ENCODE results near the gene UBE2N.
"Not testable (repeated sequence)": the region's sequence is repeated elsewhere in the genome, so short reads cannot be mapped to it uniquely, and the experiment has no call there.

Gene UBE2N

DNA sequence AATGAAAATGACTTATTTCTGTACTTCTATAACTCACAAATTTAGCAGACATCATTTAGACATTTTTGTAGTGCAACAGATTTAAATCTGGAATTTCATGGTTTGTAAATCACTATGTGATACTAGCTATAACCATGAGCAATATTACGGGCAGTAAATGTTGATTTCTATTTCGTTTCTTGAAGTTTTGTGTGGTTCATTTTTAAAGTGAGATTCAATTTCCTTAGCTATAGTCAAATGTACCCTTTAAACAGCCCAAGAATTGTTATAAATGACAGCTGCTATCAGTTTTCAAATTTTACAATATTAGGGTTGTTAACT is 33.8 kb downstream of the UBE2N start:
- TF ChIP-seq, protein P1, sequence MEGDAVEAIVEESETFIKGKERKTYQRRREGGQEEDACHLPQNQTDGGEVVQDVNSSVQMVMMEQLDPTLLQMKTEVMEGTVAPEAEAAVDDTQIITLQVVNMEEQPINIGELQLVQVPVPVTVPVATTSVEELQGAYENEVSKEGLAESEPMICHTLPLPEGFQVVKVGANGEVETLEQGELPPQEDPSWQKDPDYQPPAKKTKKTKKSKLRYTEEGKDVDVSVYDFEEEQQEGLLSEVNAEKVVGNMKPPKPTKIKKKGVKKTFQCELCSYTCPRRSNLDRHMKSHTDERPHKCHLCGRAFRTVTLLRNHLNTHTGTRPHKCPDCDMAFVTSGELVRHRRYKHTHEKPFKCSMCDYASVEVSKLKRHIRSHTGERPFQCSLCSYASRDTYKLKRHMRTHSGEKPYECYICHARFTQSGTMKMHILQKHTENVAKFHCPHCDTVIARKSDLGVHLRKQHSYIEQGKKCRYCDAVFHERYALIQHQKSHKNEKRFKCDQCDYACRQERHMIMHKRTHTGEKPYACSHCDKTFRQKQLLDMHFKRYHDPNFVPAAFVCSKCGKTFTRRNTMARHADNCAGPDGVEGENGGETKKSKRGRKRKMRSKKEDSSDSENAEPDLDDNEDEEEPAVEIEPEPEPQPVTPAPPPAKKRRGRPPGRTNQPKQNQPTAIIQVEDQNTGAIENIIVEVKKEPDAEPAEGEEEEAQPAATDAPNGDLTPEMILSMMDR (conservative IDR thresholded peaks at IDR 0.05; ENCODE audit: low read length) = no peak
- H3K4me3 ChIP-seq (ENCODE audit: low read length) = no peak overlapping the region

GRCh38 chr12:93407054-93407962 is 34.4 kb downstream of the UBE2N start:
- DNase-seq (ENCODE audit: low read depth) = no peak
- TF ChIP-seq, protein P1 (conservative IDR thresholded peaks at IDR 0.05; ENCODE audit: low read length) = no peak
- no peak overlapping the region for H3K4me3 ChIP-seq (ENCODE audit: low read length)

More for the DNA sequence above, 33.8 kb downstream of the UBE2N start:
- DNase-seq (ENCODE audit: low read depth) = no peak

DNA sequence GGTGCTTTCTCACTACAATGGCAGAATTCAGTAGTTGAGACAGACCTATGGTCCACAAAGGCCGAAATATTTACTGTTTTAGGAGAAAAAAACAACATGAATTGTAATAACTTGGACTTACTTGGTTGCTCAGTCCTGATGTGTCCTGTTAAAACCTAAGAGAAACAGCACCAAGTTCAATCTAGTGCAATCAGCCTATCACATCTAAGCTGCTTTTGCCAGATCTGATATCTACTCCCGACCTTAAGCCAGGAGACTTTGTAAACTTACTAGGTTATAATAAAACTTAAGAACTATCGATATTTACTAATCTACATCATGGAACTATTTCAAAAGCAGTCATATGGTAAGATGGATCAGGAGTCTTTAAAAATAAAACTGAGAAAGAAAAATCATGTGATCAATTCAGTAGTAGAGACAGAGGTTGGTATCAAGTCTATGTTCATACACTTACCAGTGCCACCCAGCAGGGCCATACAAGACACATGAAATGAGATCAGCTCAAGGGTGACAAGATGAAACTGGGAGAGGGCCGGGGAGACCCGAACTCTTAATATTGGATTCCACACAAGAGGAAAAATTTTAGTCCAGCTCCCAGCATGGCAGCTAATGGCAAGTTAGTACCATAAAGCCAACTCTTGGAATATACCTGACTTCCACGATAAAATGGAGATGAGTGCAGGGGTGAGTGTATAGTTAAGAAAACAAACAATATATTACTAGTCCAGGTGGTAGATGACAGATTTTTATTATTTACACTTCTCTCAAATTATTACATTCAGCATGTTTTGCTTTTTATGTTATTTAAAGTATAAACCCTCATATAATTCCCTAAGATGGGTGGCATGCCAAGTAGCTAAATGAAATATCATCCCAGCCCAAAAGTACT is 36.5 kb downstream of the UBE2N start:
- DNase-seq (ENCODE audit: low read depth) = no peak
- no peak overlapping the region for H3K4me3 ChIP-seq (ENCODE audit: low read length)
- TF ChIP-seq, protein P1 (conservative IDR thresholded peaks at IDR 0.05; ENCODE audit: low read length) = no peak

- TF ChIP-seq, protein P1 (conservative IDR thresholded peaks at IDR 0.05; ENCODE audit: low read length) = no peak
- H3K4me3 ChIP-seq (ENCODE audit: low read length) = no peak overlapping the region
- no peak for DNase-seq (ENCODE audit: low read depth)
These were observed 37.6 kb downstream of the UBE2N start for GRCh38 chr12:93403988-93404803.

- TF ChIP-seq, protein P1 (conservative IDR thresholded peaks at IDR 0.05; ENCODE audit: low read length) = no peak
These were observed 39.1 kb downstream of the UBE2N start for GRCh38 chr12:93402333-93403311.

GRCh38 chr12:93399183-93399863 is 42.4 kb downstream of the UBE2N start:
- DNase-seq (ENCODE audit: low read depth); H3K4me3 ChIP-seq (ENCODE audit: low read length): not testable (repeated sequence)

More at GRCh38 chr12:93402333-93403311, 39.1 kb downstream of the UBE2N start:
- DNase-seq (ENCODE audit: low read depth) = no peak
- no peak overlapping the region for H3K4me3 ChIP-seq (ENCODE audit: low read length)
